HG03196 (cell line): Measurements from ENCODE around the gene COG7.
"Not testable (repeated sequence)": the region's sequence is repeated elsewhere in the genome, so short reads cannot be mapped to it uniquely, and the experiment has no call there.

Source experiments
- ATAC-seq: cut with Tn5 transposase; IDR thresholded peaks from one replicate; pipeline ENCODE4 v1.9.1; 2021; ENCODE audit not compliant: unreplicated experiment

The COG7 gene

DNA sequence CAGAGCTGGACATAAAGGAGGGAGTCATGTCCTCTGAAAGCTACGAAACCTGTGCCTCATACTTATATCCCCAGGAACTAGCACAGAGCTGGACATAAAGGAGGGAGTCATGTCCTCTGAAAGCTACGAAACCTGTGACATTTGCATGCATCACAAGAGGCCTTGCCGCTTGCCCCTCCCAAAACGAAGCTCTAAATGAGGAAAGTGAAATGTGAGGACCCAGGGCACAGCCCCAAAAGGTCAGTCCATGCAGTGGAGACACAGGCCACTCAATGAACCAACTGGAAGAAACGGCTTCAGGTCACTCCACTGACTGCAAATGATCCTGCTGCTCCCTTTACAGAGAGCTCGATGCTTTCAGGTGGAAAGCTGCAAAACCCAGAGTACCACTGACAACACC lies 38.3 kb downstream of the COG7 start:
- no peak for ATAC-seq

DNA sequence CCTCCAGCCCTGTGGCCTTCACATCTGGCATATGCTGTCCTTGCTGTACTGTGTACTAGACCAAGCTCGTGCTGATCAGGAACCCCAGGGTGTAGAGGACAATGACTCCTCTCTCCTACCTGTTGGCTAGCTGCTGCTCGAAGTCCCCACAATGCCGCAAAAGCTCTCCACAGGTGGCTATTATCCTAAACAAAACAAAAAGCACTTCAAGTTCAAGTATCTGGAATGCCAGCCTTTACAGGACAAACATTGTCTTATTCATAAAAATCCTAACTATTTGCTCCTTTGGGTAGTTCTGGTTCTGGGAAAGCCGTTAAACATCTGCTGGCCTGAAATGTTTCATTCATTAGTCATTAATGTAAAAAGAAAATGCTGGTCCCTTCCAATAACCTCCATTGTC lies 42.8 kb downstream of the COG7 start:
- ATAC-seq, result no peak

DNA sequence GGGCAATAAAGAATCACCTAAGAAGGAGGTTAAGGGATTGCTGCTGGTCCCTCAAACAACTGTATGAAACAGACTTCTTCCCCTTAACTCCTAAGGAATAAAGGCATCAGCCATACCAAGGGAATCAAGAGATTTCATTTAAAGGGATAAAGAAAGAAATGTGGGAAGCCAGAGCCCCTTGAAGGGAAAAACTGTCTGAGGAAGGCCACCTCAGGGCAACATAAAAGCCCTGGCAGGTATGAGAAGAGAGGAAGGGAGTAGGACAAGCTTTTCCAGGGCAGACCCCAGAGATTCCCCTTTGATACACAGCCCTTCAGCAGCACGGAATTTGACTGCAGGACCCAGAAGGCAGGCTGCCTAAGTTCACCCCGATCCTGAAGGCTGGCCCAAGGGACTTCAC lies 43.5 kb downstream of the COG7 start:
- ATAC-seq, result no peak

DNA sequence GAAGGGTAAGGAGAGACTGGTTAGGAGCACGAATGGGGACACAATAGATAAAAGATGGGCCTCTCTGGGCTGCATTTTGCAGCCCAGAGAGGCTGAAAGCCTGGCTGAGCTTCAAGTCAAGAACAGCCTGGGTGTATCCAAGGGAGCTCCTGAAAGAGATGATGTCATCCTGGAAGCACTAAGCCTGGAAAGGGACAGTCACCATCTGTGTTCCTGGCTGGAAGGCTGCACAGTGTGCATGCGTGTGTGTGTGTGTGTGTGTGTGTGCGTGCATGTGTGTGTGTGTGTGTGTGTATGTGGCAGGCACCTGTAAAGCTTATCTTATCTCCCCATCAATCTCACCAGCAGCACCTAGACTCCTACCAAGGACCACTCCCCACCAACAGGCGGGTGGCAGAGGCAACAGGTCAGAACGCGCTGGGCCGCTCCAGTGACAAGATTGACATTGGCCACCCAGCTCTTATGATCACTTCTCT lies 44.1 kb downstream of the COG7 start:
- ATAC-seq, result no peak

DNA sequence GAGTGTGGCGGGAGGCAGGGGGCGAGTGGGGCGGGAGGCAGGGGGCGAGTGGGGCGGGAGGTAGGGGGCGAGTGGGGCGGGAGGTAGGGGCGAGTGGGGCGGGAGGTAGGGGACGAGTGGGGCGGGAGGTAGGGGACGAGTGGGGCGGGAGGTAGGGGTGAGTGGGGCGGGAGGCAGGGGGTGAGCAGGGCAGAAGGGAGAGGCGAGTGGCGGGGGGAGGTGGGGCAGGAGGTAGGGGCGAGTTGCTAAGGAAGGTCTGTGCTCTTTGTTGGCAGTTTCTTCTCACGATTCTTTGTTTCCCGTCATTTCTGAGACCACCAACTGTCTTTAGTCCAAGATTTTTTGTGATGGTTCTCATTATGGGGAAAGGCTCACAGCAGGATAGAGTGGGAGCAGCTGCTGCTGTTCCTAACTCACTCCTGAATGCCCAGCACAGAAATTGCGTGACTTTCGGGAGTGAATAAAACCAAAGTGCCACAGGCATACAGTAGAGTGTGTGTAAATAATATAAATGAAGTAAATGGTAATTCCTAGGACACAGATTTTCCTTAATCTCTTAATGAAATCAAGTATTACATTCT lies 44.7 kb downstream of the COG7 start:
- ATAC-seq, result no peak

DNA sequence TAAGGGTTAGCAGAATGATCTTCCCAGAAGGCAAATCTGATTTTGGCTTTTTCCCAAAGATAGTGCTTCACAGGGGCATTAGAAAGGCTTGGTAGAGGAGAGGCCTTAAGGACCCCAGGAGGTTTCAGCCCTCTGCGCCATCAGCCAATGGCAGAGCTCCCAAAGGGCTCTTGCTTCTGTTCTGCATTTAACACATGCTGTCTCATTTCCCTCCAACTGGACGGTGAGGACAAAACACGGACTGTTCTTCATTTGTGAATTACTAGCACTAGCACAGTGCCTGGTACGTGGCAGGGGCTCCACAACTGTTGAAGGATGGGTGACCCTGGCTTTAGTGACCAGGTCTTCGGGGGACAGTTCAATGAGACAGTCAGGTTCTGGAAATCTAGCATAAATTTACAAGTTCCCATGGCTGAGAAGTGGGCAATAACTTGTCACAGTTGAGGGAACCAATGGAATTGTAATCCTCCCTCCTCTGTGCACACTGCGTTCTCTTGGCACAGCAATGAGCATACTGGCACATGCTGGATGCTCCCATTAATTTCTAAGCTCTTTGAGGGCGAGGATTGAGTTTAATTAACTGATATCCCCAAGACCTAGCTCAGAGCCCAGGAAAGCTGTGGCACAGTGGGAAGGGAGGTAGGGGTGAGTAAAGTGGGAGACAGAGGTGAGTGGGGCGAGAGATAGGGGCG lies 45.4 kb downstream of the COG7 start:
- no peak for ATAC-seq

DNA sequence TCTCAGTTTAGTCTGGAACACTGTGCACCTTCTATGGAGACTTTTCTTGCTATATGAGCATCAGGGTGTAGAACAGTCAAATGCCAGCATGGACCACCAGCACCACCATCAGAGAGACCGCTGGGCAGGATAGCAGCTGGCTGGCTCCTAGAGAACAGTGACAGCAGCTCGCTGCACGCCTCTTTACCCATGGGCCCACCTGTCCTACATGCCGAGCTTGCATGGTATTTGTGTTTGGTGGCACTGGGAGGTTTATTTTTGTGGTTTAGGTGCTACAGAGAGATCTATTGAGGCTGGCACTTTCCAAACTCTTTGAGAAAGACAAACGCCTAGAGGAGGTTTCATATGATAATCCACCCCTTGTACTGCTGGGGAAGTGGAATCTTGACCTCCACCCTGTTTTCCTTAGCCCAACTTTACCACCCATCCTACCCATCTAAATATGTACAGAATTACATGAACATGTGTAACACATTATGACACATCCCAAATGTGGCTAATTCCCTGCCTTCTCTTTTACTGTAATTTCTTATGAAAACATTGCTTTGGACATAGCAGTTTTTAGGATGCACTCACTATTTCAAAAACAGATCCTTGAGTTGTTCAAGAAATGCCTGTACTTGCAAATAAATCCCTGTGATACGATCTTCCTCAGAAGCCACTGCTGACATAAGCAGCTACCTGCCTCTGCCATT lies 46.3 kb downstream of the COG7 start:
- ATAC-seq, result no peak

DNA sequence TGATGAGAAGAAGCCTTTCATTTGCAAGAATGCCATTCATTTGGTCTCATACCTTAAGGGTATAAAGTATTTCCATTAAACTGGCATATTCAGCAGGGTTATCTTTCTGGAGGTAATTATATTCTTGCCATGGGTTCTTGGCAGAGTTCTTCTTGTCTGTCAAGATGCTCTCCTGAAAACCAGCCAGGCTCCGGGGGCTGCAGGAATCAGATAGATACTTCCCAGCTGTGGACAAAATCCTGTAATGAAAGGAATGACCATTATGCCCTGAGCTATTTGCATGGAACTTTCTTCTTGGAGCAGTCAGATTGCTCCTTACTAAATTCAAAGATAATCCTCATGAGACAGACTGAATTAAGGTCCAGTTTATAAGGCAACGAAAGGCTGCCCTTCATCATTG lies 47.0 kb downstream of the COG7 start:
- ATAC-seq, result no peak

DNA sequence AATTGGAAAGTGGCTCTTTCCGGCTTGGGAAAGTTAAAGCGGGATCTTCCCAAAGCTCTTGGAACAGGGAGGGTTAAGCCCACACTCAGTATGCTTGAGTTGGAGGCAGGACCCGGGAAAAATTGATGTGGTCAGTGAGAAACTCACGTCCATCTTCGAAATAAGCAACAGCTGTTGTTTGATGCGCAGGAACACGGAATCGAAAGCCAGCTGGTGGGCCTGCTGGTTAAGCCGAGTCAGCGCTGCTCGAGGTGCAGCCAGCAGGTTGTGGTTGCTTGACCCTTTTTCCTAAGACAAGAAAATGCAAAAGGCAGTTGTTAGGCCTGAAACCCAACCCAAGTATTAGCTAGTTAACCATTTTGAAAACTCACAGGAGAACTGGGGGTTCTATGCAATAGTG lies 49.4 kb downstream of the COG7 start:
- no peak for ATAC-seq

DNA sequence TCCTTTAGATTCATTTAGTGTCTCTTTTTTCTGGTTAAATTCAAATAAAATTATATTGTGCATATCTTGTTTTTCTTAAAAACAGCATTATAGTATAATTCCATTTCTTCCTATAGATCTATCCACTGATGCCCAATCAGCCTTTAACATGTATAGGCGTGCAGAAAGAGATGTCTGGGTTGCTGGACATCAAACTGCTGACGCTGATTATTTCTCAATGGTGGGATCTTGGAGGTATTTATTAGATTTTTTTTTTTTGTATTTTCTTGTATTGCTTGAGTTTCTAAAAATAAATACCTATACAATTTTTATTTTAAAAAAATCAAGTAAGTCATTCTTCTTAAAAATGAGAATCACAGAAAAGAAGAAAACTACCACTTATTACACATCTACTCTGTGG lies 50.9 kb downstream of the COG7 start:
- ATAC-seq, result no peak

DNA sequence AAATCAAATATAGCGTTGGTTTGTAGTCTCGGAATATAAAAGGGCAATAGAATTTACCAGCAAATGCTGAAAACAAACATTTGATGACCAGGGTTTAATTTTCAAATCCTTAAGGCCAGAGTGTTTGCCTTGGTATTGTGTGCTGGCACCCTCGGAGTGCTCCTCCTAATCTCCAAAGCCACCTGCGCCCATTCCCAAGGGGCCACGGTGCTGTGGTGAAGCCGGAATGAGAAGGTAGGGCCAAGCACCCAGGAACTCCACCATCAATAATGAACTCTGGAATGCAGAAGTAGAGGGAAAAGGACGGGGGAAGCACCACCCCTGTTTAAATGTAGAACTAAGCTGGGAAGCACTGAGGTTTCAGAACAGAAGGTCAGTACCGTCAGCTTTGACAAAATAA lies 51.9 kb downstream of the COG7 start:
- no peak for ATAC-seq

DNA sequence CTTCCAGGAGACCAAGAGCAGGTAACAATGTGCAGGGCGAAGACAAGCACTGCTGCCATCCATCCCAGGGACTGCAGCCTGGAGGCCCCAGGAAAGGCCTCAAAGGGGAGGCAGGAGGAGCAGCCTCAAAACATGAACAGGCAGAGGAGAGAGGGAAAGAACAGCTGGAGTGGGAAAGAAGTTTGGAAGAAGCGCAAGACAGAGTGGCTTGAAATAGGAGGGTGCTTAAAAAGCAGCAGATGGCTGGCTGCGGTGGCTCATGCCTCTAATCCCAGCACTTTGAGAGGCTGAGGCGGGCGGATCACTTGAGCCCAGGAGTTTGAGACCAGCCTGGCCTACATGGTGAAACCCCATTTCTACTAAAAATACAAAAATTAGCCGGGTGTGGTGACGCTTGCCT lies 52.5 kb downstream of the COG7 start:
- ATAC-seq, result not testable (repeated sequence)

DNA sequence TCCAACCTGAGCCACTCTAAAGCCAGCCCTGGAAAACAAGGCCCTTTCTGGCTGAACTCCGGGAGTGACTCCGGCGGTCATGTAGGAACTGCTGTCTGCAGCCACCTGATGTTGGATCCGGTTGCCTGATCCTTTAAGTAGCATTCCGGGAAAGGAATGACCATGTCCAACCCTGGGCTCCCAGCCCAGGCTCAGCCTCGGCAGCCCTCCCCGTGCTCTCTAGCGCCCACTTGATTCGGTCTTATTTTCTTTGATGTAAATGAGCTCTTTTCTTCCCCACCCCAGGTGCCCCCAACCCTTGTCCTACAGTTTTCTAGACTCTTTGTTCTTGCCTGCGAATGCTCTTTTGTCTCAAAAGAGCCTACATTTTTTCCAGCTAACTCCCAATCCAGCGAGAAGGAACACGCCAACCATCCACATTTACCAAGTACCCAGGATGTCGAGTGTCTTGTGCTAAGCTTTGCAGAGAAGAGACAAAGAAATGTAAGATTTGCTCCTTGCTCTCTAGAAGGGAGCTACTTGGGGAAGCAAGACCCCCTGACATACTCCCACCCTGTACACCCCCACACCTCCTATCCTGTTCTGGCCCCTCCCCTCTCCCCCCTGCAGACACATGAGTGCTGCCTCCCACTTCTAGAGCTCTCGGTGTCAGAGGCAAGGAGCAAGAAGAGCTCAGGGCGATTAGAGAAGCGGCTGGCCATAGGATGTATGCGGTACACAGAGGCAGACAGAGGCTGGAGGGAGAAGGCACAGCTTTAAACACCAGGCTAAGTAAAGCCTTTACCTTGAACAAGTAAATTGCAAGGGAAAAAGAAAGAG lies 53.8 kb downstream of the COG7 start:
- ATAC-seq, result no peak

DNA sequence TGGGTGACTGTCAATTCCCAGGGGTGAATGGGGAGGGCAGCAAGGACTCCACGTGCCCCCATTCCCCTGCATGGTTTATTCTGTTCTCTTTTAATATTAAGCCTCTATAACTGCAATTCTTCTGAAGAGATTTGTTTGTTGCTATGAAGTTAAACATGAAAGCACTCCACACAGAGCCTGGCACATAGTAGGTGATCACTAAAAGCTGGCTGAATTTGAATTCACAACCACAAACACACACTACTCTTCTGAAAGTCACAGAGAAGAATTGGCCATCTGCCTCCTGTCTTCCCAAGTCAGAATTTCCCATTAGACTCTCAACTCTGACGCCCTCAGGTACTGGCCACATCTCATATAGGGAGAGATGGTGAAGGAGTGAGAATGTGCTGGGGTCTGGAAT lies 55.5 kb downstream of the COG7 start:
- no peak for ATAC-seq

DNA sequence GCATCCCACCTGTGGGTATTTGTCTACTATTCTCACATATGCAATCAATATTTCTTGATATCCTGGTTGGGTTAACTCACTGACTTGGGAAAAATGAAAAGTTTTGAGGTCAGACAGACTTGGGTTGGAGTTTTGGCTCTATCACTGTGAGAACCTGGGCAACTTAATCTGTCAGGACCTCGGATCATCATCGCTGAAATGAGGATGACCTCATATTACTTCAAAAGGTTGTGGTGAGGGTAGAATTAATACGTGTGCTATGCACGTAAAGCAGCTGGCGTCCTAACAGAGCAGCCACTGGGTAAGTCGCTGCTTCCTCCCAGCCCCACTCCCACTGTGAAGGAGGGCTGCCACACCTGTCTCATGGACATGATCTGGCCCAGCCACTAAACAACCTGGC lies 57.3 kb downstream of the COG7 start:
- ATAC-seq, result no peak

DNA sequence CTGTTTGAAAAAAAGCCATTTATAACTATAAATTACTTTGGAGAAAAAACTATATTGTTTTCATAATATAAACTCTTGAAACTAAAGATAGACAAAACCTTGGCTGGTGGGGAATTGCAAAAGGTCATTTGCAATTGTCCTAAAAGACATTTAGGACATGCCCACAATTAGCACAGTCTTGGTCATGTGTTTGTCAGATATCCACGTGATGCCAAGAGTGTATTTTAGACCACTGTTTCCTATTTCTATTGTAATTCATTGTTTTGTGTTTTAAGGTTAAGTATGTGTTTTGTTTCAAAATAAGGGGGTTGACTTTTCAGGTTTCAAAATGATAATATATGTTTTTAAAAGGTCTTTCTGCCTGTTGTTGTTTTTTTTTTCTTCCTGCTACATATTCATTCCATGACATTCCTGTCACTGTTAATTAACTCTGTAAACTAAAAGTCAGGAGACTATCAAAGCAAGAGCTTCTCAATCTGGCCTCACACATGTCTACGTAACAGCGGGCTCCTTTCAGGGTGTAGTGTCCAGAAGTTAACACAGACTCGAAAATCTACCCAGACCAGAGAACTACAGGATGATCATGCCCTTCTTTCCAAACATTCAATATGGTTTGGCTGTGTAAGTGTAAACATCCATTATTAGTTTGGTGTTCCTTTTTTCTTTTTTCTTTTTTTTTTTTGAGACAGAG lies 58.7 kb downstream of the COG7 start:
- ATAC-seq, result no peak

DNA sequence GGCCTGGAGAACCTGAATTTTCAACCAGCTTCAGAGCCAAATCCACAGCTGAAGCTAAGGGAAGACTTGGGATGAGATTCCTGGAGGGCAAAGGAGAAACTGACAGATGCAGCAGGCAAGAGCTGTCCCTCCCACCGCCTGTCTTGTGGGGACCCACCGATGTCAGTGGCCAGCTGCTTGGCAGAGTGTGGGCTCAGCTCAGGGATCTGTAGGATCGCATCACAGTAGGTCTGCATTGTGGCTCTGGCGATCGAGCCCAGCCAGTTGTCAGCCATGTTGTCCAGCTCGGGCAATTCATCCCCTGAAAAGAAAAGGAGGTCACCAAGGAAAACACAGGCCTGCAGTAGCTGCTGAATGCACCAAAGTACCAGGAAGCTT lies 60.8 kb downstream of the COG7 start:
- no peak for ATAC-seq

DNA sequence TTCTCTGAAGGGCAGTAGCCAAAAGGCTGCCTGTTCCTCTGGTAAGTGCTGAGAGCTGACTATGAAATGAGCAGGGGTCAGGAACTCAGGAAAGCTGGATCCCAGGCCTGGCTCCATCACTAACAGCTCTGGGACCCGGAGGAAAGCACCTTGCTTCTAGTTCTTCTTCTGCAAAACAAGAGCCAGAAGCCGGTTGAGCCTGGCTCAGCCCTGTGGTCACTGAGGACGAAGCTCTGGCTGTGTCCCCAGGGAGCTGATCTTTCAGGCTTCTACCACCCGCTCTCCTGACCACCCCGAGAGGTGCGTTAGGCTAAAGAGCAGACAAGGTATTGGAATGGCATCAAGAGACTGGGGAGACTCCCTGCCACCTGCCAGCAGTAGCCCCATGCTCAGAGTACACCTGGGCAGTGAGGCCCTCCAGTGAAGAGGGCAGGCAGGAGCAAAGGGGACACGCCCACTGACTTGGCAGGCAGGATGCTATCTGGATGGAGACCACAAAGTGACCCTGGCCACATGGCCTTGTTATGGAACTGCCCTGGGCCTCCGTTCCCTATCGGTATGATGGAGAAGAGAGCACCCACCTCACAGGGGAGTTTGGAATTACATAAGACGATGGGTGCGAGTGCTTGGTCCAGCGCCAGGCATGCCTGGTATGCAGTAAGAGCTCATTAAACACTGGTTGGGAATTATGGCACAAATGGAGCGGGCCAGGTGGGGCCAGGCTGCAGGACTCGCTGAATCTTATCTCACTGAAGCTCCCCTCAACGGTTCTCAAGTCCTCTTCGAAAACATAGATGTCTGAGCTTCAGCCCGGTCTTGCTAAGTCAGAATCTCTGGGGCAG lies 61.4 kb downstream of the COG7 start:
- ATAC-seq, result no peak

DNA sequence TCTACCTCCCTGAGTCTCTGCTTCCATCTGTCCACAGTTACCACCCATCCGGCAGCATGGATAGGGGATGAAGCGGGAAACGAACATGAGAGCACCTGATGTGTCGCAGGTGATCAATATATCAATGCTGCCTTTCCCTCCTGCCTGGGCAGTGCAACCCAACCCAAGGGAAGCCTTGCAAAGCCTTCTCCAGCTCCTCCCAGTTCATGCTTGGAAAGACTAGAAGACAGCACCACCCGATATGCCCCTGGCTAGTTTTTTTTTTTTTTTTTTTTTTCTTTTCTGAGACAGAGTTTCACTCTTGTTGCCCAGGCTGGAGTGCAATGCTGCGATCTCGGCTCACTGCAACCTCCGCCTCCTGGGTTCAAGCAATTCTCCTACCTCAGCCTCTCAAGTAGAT lies 63.1 kb downstream of the COG7 start:
- not testable (repeated sequence) for ATAC-seq

DNA sequence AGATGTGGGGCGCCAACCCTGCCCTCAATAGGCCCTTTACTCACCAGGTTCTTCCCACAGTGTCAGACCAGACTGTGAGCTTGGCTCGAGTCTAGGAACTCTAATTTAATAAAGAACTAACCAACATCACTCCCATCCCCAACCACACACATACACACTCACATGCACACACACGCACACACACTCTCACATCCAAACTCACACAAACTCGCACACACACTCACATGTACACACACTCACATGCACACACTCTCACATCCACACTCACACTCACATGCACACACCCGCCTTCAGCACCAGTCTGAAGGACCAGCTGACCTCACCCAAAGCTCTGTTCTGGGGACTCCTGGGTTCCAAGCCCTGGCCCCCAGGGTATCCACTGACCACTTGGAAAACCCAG lies 63.8 kb downstream of the COG7 start:
- ATAC-seq, result no peak
